HL-60 (cell line): ENCODE measurements around the gene DIS3L2.

Experiments
- DNase-seq, 2 experiments: peaks; one replicate each; pipeline ENCODE4 v3.0.0-alpha.2; 2010 to 2020; ENCODE audit warnings: low read depth in 1 of 2, low spot score in 1 of 2
- H3K27ac ChIP-seq: fragments of 250-450 bp; sonication (Bioruptor Pico); replicated peaks from 2 replicates; pipeline ENCODE4 v1.5.1; 2020; ENCODE audit warnings: mild to moderate bottlenecking, moderate library complexity
- H3K27me3 ChIP-seq: fragments of 250-450 bp; sonication (Bioruptor Pico); 2 replicates; pipeline ENCODE4 v1.5.1; 2021; ENCODE audit warnings: mild to moderate bottlenecking, moderate library complexity; ENCODE audit not compliant: insufficient read depth, poor library complexity, severe bottlenecking
- H3K4me3 ChIP-seq: replicated peaks from 2 replicates; pipeline ENCODE4 v1.5.1; 2011; ENCODE audit warnings: mild to moderate bottlenecking, control low read depth, low read length; ENCODE audit not compliant: insufficient read depth
- GABPA ChIP-seq: IDR thresholded peaks from 2 replicates; pipeline ENCODE4 v1.6.1; 2012; ENCODE audit warnings: low read depth
- POLR2AphosphoS5 ChIP-seq: IDR thresholded peaks from 2 replicates; pipeline ENCODE4 v1.6.1; 2012; ENCODE audit warnings: low read depth
- REST ChIP-seq: IDR thresholded peaks from 2 replicates; pipeline ENCODE4 v1.6.1; 2012; ENCODE audit warnings: low read depth; ENCODE audit not compliant: insufficient replicate concordance
- SPI1 ChIP-seq: IDR thresholded peaks from 2 replicates; pipeline ENCODE4 v1.6.1; 2012; ENCODE audit warnings: low read depth, mild to moderate bottlenecking, borderline replicate concordance
- TF ChIP-seq, protein P1 (sequence below): IDR thresholded peaks from one replicate; pipeline ENCODE4 v1.5.1; 2011; ENCODE audit warnings: low read length, control low read depth, inconsistent platforms; ENCODE audit not compliant: insufficient read depth

DIS3L2 gene

GRCh38 chr2:232319803-232320442, 358.4 kb downstream of the DIS3L2 start:
- Histone ChIP-seq H3K27ac (no peak overlapping the region), H3K4me3 (no peak overlapping the region), H3K27me3 (no peaks in the 10 kb centered on the region)
- no peak for TF ChIP-seq POLR2AphosphoS5
- no peak for TF ChIP-seq GABPA
- no peak for TF ChIP-seq SPI1
- no peak for TF ChIP-seq REST
- TF ChIP-seq, protein P1, sequence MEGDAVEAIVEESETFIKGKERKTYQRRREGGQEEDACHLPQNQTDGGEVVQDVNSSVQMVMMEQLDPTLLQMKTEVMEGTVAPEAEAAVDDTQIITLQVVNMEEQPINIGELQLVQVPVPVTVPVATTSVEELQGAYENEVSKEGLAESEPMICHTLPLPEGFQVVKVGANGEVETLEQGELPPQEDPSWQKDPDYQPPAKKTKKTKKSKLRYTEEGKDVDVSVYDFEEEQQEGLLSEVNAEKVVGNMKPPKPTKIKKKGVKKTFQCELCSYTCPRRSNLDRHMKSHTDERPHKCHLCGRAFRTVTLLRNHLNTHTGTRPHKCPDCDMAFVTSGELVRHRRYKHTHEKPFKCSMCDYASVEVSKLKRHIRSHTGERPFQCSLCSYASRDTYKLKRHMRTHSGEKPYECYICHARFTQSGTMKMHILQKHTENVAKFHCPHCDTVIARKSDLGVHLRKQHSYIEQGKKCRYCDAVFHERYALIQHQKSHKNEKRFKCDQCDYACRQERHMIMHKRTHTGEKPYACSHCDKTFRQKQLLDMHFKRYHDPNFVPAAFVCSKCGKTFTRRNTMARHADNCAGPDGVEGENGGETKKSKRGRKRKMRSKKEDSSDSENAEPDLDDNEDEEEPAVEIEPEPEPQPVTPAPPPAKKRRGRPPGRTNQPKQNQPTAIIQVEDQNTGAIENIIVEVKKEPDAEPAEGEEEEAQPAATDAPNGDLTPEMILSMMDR: no peak
- no peak for DNase-seq

DNA sequence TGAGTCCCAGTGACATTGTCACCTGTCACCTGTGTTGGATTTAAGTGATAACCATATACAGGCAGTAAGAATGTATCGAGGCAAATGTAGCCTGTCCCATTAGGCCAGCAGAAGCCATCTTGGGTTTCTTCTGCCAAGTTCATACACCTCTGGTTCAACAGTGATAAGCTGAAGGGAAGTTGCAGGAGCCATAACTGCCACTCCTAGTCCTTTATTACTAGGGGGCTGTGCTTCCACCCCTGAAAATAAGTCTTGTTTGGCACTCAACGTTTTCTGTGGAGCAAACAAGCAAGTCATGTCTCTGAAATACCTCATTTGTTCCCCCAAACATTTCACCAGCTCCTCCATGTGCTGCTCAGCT, 358.9 kb downstream of the DIS3L2 start:
- Histone ChIP-seq H3K27ac (no peak overlapping the region), H3K4me3 (no peak overlapping the region), H3K27me3 (no peaks in the 10 kb centered on the region)
- no peak for TF ChIP-seq SPI1
- no peak for TF ChIP-seq GABPA
- TF ChIP-seq, protein P1: no peak
- TF ChIP-seq POLR2AphosphoS5: no peak
- TF ChIP-seq REST: no peak
- DNase-seq: no peak

DNA sequence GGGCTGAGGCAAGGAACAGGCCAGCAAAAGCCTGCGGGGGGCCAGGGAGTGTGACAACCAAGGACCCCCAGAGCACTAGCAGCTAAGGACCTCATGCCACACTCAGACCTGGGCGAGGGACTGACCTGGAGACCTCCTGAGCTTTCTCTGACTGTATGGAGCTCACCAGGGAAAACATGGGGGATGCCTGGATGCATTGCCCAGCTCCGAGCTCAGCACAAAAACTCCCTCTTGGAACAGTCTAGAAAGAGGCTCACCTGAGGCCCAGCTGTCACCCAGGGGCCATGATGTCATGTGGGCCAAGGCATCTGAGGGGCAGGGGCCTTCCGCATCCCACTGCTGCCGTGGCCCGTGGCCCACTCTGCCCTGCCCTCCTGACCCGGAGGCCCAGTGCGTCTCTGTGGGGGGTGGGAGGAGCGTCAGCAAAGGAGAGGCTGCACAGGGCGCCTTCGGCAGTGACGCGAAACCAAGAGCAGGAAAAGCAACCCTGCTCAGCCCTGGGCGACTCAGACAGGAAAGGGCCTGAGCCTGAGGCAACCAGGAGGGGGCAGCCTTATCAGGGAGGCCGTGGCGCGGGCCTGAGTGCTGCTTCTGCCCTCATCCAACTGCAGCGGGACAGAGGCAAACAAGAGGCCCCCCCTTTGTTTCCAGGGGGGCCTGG, 359.8 kb downstream of the DIS3L2 start:
- no peak for DNase-seq
- no peak overlapping the region for H3K4me3 ChIP-seq

More for the DNA sequence above, 359.8 kb downstream of the DIS3L2 start:
- TF ChIP-seq GABPA: no peak
- TF ChIP-seq POLR2AphosphoS5: no peak
- TF ChIP-seq, protein P1: no peak
- TF ChIP-seq SPI1: no peak
- no peak for TF ChIP-seq REST
- no peaks in the 10 kb centered on the region for H3K27me3 ChIP-seq
- H3K27ac ChIP-seq: no peak overlapping the region
